GM19023 (cell line): ENCODE results near the gene ZGPAT.
"Not testable (repeated sequence)": the region's sequence is repeated elsewhere in the genome, so short reads cannot be mapped to it uniquely, and the experiment has no call there.

ENCODE experiments used
- ATAC-seq: cut with Tn5 transposase; IDR thresholded peaks from one replicate; pipeline ENCODE4 v1.9.1; 2021; ENCODE audit warnings: mild to moderate bottlenecking, moderate library complexity; ENCODE audit not compliant: unreplicated experiment

The ZGPAT gene

DNA sequence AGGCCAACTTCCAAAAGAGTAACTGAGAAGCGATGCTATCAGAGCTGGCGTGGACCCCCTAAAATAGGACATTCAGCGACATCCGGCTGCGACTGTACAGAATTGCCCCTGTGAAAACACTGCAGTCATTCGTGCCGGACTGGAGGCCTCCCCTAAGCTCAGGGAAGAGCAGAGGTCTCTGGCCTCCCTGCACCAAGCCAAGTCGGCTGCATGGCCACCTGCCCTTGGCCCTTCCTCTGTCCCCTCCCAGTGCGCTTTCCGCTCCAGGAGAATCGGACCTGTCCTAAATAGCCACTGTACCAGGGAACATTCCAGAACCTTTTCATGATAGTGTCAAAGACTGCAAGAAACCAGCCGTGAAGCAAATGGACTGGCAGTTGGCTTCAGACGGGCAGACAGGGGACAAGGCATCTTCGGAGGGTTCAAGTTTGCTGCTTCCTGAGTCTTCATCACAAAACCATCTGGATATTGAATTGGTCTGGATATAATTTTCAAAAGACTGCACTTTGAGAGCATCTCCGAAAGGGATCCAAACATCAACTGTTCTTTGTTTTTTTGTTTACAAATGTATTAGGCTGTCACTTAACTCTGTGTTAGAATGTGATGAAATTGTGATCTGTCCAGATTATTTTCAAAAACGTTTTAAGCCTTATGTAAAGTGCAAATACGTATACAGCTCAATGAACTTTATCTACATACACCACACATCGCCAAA is 48.3 kb downstream of the ZGPAT start:
- no peak for ATAC-seq

DNA sequence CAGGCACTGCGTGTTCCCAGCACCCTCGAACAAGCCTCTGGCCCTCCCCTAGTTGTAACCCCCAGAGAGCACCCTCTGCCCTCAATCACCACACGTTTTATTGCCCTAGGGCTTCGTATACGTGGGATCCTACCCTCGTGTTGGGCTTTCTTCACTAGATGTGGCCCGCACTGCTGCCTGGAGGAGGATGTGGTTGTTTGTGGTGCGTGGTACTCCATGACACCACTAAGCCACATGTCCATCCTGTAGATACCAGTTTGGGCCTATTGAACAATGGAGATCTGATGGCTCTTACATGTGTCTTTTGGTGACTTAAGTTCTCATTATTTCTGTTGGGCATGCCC is 48.8 kb downstream of the ZGPAT start:
- ATAC-seq, result no peak

DNA sequence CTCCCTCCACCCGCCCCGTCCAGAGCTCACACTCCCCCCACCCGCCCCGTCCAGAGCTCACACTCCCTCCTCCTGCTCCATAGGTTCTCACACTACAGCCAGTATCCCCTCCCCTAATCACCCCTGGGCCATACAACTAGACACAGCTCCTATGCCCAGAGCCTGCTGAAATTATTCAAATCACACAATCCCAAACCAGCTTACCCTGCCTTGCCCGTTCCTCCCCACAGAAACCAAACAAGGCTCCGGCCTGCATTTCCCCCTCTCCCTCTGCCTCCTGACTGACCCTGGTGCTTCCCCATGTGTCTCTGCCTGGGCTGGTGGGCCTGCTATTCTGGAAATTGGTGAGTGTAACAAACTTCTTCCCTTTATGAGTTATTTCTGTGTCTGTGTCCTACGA is 50.3 kb downstream of the ZGPAT start:
- no peak for ATAC-seq

DNA sequence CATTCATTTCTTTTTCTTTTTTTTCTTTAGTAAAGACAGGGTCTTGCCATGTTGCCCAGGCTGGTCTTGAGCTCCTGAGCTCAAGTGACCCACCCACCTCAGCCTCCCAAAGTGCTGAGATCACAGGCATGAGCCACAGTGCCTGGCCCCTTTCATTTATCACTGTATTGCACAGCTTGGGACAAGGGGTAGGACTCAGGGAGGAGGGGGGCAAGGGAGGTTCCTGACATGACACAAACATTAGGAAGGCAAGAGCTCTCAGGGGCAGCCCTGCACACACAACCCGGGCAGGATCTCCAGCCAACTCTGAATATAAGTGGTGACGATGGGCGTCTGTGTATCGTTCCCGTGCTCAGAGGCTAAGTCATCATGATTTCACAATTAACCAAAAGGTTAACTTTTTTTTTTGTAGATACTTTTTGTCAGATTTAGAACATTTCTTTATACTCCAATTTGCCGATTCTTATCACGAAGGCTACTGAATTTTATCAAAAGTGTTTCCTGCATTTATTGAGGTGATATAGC is 51.6 kb downstream of the ZGPAT start:
- no peak for ATAC-seq

DNA sequence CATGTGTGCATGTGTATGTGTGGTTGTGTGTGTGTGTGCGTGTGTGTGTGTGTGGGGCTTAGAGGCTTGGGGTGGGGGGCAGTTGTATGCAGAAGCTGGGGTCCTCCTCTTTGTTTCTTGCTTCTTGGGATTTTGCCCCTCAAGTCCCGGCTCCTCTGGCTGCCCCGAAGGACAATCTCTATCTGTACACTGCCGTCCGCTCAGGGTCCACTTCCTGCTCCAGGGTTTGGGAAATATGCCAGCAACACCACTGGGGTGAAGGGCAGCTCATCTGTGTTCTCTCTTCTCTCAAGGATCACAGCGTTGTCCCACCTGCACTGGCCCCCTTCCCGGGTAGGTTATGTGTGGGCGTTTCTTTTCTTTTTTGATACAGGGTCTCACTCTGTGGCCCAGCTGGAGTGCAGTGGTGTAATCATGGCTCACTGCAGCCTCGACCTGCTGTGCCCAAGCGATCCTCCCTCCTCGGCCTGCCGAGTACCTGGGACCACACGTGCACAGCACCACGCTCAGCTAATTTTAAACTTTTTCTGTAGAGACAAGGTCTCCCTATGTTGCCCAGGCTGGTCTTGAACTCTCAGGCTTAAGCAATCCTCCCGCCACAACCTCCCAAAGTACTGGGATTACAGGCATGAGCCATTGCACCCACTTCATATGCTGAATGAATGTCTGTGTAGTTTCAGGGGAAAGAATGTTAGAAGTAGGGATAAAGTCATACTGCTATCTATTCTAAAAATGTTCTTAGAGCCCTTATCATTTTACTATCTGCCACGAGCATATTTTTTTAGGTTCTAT is 57.4 kb downstream of the ZGPAT start:
- no peak for ATAC-seq

DNA sequence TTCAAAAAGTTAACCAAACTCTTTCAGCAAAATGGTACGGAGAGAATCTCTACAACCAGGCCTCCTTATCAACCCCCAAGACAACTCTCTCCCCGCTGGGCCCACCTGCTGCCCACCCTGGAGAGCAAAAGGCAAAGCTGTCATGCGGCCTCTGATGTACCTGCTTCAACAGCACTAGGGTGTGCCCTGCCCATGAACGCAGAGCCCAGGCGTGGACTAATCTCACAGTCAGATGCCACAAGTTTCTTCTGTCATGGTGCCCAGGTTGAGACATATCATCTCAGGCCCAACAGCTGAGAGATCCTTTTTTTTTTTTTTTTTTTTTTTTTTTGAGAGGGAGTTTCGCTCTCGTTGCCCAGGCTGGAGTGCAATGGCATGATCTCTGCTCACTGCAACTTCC is 58.1 kb downstream of the ZGPAT start:
- ATAC-seq, result no peak

DNA sequence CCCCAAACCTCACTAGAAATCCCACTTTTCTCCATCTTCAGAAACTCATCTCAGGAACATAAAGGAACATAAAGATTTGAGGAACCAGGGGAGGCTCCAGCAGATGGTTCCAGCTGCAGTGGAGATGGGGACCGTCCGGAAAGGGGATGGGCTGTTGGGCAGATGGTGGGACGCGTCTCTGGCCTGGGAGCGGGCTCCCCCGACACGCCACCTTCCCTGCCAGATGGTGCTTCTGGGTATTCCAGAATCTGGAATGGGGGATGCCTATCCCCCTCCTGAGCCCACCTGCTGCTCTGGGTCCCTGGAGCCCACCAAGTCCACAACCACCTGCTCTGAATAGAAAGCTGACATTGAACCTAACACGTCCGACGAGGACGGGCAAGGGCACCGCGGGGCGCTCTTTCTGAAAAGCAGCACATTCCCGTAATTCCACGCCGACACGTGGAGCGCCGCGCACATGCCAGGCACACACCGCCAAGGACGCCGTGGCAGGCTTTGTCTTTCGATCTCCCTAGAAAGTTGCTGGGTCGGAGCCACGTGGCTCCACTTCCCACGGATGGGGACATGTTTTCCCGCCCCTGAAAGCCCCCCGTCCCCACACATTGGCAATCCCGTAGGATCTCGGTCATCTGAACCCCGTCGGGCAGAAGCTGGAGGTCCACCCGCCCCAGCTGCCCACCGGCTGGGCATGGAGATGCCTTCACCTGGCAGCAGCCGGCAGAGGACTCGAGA is 59.0 kb downstream of the ZGPAT start:
- ATAC-seq, result no peak

DNA sequence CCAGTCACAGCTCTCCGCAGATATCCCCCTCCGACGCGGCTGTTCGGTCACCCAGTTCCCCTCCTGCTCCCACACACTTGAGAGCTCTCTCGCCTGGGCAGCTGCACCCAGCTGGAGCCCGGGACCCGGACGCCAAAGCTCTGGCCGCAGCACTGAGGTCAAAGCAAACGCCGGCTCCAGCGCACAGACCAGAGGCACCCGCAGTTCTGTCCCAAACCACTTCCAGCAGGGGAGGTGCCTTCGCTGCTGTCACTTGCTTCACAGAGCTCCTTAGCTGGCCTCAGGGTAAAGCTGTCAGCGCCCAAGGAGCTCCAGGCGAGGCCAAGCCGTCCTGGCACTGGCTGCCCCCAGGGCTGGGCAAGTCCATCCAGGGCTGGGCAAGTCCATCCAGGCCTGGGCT is 59.6 kb downstream of the ZGPAT start:
- no peak for ATAC-seq

DNA sequence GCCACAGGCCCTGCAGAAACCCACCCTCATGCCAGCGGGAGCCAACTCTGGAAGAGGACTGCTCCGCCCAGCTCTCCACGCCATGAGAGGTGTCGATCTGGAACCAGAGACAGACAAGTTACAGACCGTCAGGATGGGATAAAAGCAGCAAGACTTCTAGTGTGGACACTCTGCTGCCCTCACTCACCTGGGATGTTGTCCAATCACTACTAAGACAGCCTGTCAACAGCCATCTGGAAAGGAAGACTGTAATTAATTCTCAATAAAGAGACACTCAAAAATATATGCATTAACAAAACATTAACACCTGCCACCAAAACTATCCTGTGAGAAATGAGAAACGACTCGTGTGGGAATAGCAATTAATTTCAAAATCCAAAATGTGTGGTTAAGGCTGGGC is 60.0 kb downstream of the ZGPAT start:
- no peak for ATAC-seq

DNA sequence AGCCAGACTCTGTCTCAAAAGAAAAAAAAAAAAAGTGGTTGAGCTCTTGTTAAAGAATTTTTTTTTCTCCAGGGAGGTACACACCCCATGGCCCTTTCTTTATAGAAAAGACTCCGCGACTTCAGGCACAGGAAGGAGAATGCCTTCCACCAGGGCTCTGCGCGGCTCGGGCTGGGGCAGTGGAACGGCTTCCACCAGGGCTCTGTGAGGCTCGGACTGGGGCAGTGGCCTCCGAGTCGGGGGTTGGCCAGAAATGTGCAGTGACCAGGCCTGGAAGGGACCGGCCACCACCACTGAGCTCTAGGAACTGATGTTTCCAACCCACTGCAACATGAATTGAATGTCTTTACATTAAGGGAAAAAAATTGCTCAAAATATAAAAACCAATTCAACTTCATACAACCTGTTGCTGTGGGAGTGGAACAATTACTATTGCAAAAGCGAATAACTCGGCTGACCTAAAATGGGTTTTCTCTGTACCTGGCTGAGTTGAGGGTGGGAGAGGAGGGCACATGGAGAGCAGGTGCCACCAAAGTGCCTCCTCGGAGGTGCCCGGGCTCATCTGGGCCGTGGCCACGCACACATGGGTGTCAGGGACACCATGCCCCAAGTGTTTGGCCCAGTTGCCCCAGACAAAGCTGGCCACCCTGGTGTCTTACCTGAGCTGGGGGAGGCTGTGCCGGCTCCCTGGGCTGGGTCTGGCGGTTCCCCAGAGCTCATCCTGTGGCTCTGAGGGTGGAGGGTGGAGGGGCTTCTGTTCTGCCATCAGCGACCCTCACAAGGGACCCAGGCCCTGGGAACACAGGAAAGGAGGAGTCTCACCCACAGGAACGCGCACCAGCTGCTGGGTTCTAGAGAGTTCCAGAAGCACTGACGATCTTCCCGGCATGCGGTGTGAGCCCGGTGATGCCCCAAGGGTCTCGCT is 61.0 kb downstream of the ZGPAT start:
- no peak for ATAC-seq

DNA sequence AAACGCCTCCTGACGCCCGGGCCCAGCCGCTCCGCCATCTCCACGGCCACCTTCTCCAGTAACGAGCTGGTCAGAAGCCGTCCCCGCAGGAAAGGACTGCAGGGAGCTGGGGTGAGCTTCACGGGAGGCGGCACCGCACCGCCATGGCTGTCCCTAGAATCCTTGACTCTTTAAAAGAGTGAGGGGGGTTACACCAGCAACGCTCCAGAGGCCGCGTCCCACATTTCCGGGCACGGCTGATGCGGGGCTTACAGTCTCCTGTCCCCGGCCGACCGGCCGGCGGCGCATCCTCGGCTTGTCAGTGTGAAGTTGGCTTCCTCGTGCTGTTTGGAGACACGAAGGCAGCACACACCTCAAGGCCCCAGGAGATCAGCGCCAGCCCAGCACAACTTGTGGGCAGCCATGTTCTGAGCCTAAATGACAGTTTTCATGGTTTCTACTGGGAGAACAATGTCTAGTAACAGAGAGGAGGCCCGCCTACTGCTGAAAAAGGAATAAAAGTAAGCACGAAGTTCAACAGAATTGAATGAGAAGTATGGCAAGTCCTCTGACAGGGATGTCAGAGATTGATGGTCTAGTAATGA is 62.1 kb downstream of the ZGPAT start:
- no peak for ATAC-seq

DNA sequence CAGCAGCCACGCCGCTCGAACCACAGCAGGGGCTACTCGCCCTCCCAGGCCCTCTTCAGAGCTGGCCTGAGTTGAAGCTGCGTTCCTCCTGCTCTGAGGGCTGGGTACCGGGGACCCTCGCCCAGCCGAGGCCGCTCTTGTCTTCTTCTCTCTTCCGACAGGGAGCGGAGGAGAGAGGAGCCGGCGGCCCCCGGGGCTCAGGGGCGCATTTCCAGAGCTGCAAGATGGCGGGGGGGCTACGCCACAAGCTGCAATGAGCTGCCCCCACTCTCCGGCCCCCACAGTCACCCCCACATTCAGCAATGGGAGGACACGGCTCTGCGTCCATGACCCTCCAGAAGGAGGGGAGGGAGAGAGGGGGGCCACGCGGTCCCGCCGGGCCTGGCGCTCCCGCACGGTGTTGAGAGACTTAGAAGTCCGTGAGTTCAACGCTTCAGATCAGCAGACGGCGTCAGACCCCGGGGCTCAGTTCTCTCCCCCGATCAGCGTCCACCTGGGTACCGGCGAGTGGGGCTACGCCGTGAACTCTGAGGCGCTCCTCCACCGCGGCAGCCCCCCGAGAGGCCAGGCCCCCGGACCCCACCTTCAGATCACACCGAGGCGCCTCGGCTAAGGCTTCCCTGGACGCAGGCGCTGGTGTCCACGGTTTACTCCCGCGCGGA is 63.3 kb downstream of the ZGPAT start:
- no peak for ATAC-seq

DNA sequence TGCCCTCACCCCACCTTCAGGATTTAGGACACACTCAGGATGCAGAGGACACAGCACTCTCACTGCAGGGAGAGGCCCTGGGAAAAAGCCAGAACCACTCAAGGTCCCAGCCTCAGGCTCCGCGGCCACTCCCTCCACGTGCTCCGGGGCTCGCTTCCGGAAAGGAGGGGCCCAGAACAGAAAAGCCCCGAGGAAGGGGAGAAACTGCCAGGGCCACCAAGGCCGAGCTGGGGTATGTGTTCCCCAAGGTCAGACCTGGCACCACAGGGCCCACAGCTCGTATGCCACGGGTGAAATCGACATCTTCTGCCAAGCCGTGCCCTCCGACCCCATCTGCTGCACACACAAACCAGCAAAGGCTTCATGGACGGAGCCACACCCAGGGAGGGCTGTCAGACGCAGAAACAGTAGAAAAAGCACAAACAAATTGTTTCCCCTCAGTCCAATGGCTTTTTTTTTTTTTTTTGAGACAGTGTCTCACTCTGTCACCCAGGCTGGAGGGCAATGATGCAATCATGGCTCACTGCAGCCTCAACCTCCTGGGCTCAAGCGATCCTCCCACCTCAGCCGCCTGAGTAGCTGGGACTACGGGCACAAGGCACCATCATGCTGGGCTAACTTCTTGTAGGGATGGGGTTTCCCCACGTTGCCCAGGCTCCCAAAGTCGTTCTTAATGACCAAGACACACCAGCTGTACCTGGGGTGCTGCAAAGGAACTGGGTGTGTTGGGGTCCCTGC is 65.1 kb downstream of the ZGPAT start:
- no peak for ATAC-seq

DNA sequence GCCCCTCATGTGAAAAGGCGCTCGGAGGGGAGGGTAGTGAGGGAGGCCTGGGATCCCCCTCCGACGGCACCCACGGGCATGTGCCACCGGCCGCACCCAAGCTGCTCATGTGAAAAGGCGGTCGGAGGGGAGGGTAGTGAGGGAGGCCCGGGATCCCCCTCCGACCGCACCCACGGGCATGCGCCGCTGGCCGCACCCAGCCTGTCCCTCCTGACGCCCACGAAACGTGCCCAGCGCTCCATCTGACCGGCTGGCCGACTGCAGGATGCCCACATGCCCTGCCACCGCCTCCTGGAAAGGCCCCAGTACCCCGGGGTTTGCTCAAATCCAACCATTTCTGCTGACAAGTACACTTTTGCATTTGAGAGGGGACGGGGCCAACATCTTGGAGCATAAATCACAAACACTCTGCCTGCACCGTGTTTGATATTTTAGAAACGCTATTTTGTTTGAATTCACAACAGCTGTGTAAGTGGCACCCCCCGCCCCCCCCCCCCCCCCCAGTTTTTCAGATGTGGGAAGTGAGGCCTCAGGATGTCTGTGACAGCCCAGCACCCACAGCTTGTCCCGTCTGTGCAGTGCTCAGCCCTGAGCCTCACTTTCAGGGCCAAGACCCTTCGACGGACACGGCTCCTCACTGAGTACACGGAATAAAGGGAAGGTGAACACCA is 65.9 kb downstream of the ZGPAT start:
- no peak for ATAC-seq

DNA sequence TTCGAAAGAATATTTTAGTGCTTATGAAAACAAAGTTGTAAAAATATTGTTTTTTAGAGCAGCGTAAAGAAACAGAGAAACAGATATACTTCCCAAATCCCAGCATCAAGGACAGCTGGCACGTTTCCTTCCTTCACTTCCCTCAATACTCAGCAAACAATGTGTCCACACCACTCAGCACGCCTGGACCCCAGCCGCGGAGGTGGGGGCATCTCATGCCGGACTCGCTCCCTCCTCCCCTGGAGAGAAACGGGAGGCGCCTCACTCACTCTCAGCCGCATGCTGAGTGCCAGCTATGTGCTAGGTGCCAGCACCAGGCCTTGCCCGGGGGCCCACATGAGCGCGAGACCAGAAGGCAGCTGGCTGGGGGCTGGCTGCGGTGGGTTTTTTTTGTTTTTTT is 66.5 kb downstream of the ZGPAT start:
- ATAC-seq, result no peak

DNA sequence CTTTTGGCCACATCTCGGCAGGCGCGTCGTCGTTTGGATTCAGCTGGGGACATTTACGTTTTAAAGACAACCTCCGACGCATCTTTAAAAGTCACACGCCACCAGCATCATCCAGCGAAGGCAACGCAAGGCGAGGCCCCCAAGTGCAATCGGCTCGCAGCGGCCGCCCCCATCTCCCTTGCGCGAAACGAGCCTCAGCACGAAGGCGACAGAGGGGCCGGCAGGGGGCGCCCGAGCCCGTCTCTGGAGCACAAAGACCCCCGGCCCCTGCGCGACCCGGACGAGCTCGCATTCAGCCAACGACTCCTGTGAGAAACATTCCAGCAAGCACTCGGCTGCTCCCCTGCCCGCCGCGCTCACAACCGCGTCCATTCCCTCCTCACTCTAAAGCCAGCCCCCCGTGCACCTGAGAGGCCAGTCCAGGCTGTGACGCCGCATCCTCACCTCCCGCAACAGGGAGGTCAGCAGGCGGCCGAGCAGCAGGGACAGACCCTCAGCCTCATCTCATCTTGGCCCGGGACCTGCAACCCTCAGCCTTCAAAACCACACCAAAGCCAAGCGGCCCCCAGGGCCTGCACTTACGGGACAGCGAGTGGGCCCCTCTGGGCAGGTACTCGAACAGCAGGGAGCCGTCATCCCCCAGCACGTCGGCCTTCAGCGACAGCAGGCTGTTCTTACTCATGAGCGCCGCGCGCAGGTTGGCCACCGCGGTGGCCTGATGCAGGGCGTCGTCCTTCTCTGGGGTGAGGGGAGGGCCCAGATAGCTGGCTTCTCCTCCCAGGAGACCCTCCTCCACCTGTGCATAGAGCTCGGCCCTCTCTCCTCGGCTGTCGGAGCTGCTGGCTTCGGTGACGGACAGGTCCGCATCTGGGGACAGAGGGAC is 67.5 kb downstream of the ZGPAT start:
- no peak for ATAC-seq

DNA sequence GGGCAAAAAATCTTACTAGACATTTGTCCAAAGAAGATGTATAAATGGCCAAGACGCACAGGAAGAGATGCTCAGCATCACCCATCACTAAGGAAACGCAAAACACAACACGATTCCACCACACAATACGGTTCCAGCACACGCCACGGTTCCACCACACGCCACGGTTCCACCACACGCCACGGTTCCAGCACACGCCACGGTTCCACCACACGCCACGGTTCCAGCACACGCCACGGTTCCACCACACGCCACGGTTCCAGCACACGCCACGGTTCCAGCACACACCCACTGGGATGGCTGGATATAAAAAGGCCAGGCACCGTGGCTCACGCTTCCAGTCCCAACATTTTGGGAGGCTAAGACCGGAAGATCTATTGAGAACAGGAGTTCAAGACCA is 69.0 kb downstream of the ZGPAT start:
- ATAC-seq, result not testable (repeated sequence)

DNA sequence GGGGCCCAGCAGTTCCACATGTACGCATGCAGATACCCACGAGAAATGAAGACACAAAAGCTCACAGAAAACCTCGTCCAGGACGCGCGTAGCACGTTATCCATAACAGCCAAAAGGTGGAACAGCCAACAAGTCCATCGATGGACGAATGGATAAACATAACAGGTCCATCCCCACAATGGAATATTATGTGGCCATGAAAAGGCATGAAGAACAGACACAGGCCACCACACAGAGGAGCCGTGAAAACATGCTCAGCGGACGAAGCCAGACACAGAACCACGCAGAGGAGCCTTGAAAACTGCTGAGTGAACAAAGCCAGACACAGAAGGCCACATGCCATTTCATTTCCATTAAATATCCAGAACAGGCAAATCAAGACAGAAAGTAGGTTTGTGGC is 69.8 kb downstream of the ZGPAT start:
- no peak for ATAC-seq
